LNCaP clone FGC (cell line): ENCODE measurements around the gene METAP1D.

ENCODE experiments used
- DNase-seq: peaks from one replicate; pipeline ENCODE4 v3.0.0-alpha.2; 2011; ENCODE audit warnings: low read depth
- H3K4me3 ChIP-seq: 2 replicates; pipeline ENCODE4 v1.5.1; 2011; ENCODE audit warnings: mild to moderate bottlenecking, low read depth, low read length, control low read depth
- TF ChIP-seq, protein P1 (sequence below): IDR thresholded peaks from 2 replicates; pipeline ENCODE4 v1.5.1; 2012; ENCODE audit warnings: mild to moderate bottlenecking; ENCODE audit not compliant: control insufficient read depth, insufficient read depth; ENCODE audit errors: extremely low read depth

METAP1D gene

DNA sequence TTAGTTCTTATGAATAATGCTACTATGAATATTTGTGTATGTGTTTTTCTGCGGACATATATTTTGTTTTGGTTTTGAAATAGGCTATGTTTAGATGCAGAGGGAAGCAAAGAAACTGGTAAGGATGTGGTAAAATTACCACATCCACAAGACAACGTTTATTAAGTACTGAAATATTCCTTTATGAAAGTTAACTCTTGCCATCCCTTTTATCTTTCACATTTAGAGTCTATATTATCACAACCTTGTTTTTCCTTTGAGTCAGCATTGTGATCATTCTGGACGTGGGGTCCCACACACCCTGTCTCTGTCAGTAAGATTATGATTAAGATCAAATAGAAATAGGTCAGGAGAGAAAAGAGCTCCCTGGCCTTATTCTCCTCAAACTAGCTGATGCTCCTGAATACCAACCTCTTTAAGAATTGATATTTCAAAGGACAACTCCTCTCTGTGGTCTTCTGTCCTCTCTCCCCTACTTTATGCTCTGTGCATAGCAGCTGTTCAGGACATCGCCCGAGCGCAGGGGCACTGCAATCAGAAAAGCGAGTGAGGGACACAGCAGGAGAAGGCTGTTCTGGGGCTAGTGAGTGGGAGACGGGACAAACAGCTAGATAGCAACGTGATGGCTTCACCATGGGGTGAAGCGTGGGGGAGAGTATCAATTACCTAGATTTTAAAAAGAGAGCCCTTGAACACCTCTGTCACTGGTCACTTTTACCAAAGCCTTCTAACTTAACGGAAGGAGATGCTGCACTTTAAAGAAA is 12.2 kb downstream of the METAP1D start:
- no peak for DNase-seq
- TF ChIP-seq, protein P1, sequence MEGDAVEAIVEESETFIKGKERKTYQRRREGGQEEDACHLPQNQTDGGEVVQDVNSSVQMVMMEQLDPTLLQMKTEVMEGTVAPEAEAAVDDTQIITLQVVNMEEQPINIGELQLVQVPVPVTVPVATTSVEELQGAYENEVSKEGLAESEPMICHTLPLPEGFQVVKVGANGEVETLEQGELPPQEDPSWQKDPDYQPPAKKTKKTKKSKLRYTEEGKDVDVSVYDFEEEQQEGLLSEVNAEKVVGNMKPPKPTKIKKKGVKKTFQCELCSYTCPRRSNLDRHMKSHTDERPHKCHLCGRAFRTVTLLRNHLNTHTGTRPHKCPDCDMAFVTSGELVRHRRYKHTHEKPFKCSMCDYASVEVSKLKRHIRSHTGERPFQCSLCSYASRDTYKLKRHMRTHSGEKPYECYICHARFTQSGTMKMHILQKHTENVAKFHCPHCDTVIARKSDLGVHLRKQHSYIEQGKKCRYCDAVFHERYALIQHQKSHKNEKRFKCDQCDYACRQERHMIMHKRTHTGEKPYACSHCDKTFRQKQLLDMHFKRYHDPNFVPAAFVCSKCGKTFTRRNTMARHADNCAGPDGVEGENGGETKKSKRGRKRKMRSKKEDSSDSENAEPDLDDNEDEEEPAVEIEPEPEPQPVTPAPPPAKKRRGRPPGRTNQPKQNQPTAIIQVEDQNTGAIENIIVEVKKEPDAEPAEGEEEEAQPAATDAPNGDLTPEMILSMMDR: no peak
- H3K4me3 ChIP-seq: no peak overlapping the region

DNA sequence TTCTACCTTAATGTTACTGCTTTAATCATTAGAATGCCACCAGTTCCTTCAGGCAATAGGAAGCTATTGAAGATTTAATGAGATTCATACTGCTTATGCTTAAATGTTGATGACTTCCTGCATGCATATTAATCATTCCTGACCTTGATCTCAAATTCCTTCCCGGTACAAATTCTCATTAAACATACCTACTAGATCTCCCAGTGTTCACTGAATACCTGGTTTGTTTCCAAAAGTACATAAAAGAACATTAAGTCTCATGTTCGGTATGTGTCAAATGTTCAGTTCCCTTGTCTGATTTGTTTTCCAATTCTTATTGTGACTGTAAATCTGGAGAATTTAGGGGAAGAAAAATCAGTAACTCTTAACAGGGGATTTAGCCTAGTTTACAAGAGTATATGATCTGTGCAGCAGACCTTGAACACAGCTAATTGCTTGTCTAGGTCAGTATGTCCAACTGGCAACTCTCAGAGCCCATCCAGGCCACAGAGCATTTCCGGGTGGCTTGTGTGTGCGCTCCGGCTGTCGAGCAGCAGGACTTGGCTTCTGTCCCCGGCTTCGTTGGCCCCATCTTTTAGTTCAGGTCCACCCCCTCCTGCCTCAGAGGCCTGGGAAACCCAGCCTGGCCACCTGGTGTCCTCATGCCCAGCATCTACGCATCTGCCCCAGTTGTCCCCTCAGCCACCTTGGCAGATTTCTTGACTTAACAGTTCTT is 13.1 kb downstream of the METAP1D start:
- peak; percentile 11 for DNase-seq
- TF ChIP-seq, protein P1: no peak
- H3K4me3 ChIP-seq: no peak overlapping the region

DNA sequence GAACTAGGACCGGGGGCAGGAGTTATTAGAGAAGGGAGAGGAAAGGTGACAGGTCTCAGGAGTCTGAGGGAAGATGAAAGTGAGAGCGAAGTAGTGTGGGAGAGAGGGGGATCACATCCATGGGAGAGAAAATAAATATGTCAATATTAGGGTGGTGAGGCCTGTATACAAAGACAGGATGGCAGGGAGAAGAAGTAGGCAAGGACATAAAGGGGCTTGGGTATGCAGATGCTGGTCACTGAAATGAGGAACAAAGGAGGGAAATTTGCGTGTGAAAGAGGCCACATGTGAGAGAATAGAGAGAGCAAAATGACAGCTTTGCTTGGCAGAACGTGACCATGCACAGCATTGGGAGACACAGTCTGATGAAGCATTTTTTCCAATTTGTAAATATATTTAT is 13.6 kb downstream of the METAP1D start:
- no peak for DNase-seq
- TF ChIP-seq, protein P1: no peak
- H3K4me3 ChIP-seq: no peak overlapping the region

DNA sequence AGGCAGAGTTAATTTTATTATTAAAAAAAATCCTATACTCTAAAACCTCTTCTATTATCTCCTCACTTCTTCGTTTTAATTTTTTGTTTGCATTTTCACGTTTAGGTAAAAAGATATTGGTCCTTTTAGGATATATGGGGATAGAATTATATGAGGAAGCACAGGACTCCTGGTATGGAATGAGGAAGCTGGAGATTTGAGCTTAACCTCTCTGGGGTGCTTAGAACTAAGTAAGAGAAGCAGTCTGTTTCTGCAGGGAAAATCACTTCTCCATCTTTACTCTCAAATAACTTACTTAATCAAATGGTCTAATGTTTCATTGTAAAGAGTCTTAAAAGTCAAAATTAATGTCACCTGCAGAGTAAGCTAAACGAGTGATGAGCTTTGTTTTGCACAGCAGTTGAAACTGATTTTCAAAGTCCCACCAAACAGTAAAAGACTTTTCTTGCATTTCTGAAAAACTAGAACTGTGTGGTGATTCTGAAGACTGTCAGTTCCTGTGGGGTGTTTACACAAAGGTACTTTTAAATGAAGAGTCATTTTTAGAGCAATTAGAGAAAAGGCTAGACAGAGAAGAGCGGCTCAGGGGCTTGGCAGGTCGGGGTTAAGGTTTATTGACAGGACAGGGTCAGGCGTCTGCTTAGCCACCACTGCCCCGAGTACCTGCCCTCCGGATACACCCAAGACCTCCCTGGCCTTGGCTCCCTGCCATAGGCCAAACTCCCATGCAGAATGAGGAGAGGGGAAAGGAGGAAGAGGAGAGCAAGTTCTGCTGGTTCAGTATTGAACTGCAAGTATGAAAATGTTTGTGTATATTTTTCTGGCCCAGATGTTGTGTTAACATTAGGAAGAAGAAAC is 21.6 kb downstream of the METAP1D start:
- no peak for DNase-seq
- TF ChIP-seq, protein P1: no peak
- H3K4me3 ChIP-seq: no peak overlapping the region; the same call in 1 of the 2 replicates

DNA sequence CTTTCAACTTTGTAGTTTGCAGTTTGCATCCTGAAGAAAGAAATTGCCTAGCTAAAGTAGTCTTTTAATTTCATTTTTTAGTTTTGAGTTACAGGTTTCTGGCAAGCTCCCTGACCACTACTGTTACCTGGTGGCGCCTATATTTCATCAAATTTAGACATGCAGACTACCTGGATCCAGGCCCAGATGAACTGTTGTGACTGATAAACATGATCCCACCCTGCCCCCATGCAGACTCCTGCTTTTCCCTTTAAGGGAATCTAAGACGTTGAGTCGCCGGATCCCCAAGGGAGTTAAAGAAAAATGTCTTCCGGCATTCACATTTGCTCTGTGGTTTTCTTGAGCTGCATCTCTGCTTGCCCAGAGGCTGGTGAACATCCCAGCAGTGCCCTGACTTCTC is 22.2 kb downstream of the METAP1D start:
- no peak for DNase-seq
- TF ChIP-seq, protein P1: no peak
- no peak overlapping the region; the same call in 1 of the 2 replicates for H3K4me3 ChIP-seq

DNA sequence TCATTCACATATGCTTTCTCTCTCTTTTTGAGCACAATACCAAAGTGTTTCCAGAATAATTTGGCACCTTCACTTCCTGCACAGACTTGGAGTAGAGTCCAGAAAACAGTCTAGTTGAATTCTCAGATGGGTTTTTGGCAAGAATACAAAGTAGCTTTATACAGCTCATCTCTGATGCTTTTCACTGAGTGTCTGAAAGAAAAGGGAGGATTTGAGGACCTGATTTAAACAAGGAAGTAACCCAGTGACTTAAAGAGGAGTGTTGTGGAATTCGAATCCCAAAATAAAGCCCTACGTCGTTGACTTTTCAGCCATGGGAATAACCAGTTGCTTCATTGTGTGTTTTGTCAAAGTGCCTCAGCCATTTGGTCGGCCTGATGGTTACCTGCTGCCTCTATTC is 31.8 kb downstream of the METAP1D start:
- TF ChIP-seq, protein P1: no peak
- no peak overlapping the region for H3K4me3 ChIP-seq
- no peak for DNase-seq
